Lung (tissue), 12 donors: ENCODE data around the gene DPF1. TPM values are rescaled to one million over a fixed set of nuclear protein-coding genes. Genes with fewer than 3 reads are reported as not detected.

ENCODE experiments used
- ATAC-seq: fragments of 200-7000 bp; cut with Tn5 transposase; one replicate; pipeline ENCODE4 v1.9.1; 2020; ENCODE audit warnings: moderate number of reproducible peaks; ENCODE audit not compliant: insufficient read depth, low FRiP score
- DNase-seq, 3 donors: peaks; one replicate each; pipeline ENCODE4 v3.0.0-alpha.2; 2013 to 2017
- H3K27ac ChIP-seq, 2 donors: one replicate each; pipeline ENCODE4 v1.5.1; 2013; ENCODE audit warnings: mild to moderate bottlenecking in 2 of 2, moderate library complexity in 2 of 2, control low read depth in 1 of 2, inconsistent platforms in 1 of 2, low read depth in 1 of 2, low read length in 1 of 2
- H3K27me3 ChIP-seq, 3 donors: one replicate each; pipeline ENCODE4 v1.5.1; 2013; ENCODE audit warnings: low read length in 2 of 3; ENCODE audit not compliant: control insufficient read depth in 3 of 3, insufficient read depth in 3 of 3
- H3K36me3 ChIP-seq, 4 donors: one replicate each; pipeline ENCODE4 v1.5.1; 2013; ENCODE audit warnings: low read length in 4 of 4, mild to moderate bottlenecking in 1 of 4, moderate library complexity in 1 of 4; ENCODE audit not compliant: control insufficient read depth in 4 of 4, insufficient read depth in 4 of 4
- H3K4me1 ChIP-seq, 5 donors: one replicate each; pipeline ENCODE4 v1.5.1; 2013; ENCODE audit warnings: low read length in 5 of 5, mild to moderate bottlenecking in 2 of 5, moderate library complexity in 1 of 5; ENCODE audit not compliant: control insufficient read depth in 5 of 5, insufficient read depth in 5 of 5
- H3K4me3 ChIP-seq: one replicate; pipeline ENCODE4 v1.5.1; 2013; ENCODE audit warnings: mild to moderate bottlenecking, control low read depth, moderate library complexity
- H3K9ac ChIP-seq, 2 donors: one replicate each; pipeline ENCODE4 v1.5.1; 2013; ENCODE audit warnings: low read length in 2 of 2, control low read depth in 1 of 2; ENCODE audit not compliant: insufficient read depth in 1 of 2
- H3K9me3 ChIP-seq, 4 donors: one replicate each; pipeline ENCODE4 v1.5.1; 2013; ENCODE audit warnings: low read length in 3 of 4, mild to moderate bottlenecking in 1 of 4, moderate library complexity in 1 of 4; ENCODE audit not compliant: control insufficient read depth in 4 of 4, insufficient read depth in 3 of 4
- WGBS, 2 donors: extraction: QIAGEN DNeasy Blood & Tissue Kit; methylation state at CpG; one replicate each; pipeline ENCODE4 v1.1.7; 2013; 5-methylcytosine and 5-hydroxymethylcytosine counted together
- polyA plus RNA-seq, 2 donors: library from polyadenylated mRNA; stranded (reverse); fragments of 200-250 nt; gene quantifications; one replicate each; pipeline ENCODE4 v1.2.1, GENCODE V29; 2013
- total RNA-seq, 2 donors: library from RNA; depleted of rRNA in 1 of 2; stranded (reverse); fragments of >200 nt in 1 of 2; gene quantifications; one replicate each; pipeline ENCODE4 v1.2.1, GENCODE V29; 2014 to 2021
- TF ChIP-seq, protein P1 (sequence below): IDR thresholded peaks from 2 replicates; pipeline ENCODE4 v1.5.1; 2012; ENCODE audit warnings: mild to moderate bottlenecking; ENCODE audit errors: control extremely low read depth, extremely low read depth
- donor health status: control.
- donor health status: control.
- donor health status: Bipolar disorder and iron deficiency.
- donor health status: healthy.
- donor health status: DM: yes; HTN: yes; CAD: no.

The DPF1 gene
- total and polyA plus RNA-seq, 4 donors = 1.3 to 1.7 (median 1.4) TPM; not detected in 1

DNA sequence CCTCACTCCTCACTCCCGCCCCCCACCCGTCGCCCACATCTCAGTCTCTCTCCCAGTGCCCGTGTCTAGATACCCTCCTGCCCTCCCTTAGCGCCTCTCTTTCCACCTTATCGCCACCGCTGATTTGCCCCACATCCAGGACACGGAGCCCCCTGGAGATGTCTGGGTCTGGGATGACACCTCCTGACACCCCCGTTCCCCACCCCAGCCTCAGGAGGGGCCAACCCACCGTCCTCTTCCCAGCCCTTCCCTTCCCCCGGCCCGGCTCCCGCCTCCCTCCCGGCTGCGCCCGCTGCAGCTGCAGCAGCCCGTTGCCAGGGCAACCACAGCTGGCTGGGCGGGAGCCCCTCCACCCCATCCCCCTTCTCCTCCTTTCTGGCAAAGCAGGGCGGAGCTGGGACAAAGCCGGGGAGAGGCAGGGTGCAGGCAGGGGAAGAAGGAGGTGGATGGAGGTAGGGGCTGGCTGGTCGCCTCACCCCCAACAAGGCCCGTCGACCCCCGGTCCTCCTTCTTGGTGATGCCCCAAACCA, 13.5 kb downstream of the DPF1 start:
- TF ChIP-seq, protein P1, sequence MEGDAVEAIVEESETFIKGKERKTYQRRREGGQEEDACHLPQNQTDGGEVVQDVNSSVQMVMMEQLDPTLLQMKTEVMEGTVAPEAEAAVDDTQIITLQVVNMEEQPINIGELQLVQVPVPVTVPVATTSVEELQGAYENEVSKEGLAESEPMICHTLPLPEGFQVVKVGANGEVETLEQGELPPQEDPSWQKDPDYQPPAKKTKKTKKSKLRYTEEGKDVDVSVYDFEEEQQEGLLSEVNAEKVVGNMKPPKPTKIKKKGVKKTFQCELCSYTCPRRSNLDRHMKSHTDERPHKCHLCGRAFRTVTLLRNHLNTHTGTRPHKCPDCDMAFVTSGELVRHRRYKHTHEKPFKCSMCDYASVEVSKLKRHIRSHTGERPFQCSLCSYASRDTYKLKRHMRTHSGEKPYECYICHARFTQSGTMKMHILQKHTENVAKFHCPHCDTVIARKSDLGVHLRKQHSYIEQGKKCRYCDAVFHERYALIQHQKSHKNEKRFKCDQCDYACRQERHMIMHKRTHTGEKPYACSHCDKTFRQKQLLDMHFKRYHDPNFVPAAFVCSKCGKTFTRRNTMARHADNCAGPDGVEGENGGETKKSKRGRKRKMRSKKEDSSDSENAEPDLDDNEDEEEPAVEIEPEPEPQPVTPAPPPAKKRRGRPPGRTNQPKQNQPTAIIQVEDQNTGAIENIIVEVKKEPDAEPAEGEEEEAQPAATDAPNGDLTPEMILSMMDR = no peak
- 2 to 4% methylated on average over 22 to 24 of the region's 24 CpGs for WGBS, 2 donors
- no peak overlapping the region for H3K9ac ChIP-seq
- ATAC-seq = no peak
- H3K36me3 ChIP-seq = peaks cover 0 to 17% (median 3%) of the 10 kb centered on the region in 4 donors
- no peak overlapping the region for H3K4me3 ChIP-seq
- DNase-seq = peak; percentile 94 to 97 (median 95)
- peaks cover 3 to 32% (median 9%) of the 10 kb centered on the region in 5 donors for H3K4me1 ChIP-seq
- H3K27me3 ChIP-seq = peaks cover 0 to 5% (median 0%) of the 10 kb centered on the region in 3 donors
- peak overlapping the region in 1 of 2 donors; percentile 20 for H3K27ac ChIP-seq
- peaks cover 0 to 9% (median 0%) of the 10 kb centered on the region in 4 donors for H3K9me3 ChIP-seq

DNA sequence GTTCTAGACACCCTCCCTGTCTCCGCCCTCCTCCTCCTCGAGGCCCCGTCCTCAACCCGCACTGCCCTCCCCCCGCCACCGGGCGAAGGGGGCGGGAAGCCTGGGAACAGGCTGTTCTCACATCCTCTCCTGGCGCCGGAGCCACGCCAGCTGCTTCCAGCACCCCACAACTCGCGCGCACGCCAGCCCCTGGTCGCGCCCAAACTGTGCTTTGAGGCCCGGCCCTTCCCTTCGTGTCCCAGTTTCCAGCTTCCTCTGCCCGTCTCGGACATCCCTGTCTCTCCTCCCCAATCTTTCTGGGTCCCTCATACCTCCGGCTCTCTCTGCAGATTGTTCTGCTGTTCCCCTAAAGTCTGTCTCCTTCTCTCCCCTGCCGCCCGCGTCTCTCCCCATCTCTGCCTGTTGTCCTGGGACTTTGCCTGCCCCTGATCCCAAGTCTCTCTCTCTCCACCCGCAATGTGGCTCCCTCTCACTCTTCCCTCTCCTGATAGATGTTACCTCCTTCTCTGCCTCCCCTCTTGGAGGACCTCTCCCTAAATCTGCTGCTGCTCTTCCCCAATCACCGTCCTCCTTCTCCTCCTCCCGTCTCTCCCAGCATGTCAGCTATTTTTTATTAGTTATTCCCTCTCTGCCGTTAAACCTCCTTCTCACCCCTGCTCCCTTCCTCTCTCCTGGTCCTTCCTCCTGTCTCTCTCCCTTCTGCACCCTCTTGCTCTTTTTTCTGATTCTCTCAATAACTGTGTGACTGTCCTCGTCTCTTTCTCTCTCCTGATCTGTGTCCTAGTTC, 14.2 kb downstream of the DPF1 start:
- peak; percentile 27 for ATAC-seq
- Histone ChIP-seq H3K9me3 (peaks cover 0 to 10% (median 0%) of the 10 kb centered on the region in 4 donors), H3K27ac (peak overlapping the region in 1 of 2 donors; percentile 9), H3K36me3 (peaks cover 0 to 19% (median 3%) of the 10 kb centered on the region in 4 donors), H3K27me3 (peaks cover 0 to 5% (median 0%) of the 10 kb centered on the region in 3 donors), H3K4me1 (peaks cover 3 to 32% (median 9%) of the 10 kb centered on the region in 5 donors), H3K4me3 (no peak overlapping the region), H3K9ac (peak overlapping the region in 1 of 2 donors; percentile 70)
- 5 to 6% methylated on average over 30 of the region's 30 CpGs for WGBS, 2 donors
- TF ChIP-seq, protein P1 = no peak
- peak; percentile 93 to 97 (median 95) for DNase-seq

DNA sequence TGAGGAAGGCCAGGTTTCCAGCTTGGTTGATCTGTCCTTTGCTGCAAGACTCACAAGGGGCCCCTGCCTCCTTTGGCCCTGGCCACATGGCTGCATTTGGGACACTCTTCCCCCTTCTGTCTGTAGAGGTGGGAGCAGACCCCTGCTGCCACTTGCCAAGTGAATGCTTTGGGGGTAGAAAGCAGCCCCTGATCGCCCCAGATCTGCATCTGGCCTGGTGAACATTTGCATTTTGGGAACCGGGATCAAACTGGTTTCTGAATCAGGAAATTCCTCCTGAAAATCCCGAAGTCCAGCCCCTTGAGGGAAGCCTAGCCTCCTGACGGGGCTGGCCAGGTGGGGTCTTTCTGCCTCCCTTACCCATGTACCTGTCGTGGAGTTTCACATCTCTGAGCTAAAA, 14.9 kb downstream of the DPF1 start:
- no peak for ATAC-seq
- Histone ChIP-seq H3K4me3 (no peak overlapping the region), H3K4me1 (peaks cover 3 to 32% (median 9%) of the 10 kb centered on the region in 5 donors), H3K9ac (peak overlapping the region in 1 of 2 donors; percentile 28), H3K27ac (no peak overlapping the region), H3K27me3 (peaks cover 0 to 5% (median 0%) of the 10 kb centered on the region in 3 donors), H3K36me3 (peaks cover 0 to 19% (median 5%) of the 10 kb centered on the region in 4 donors), H3K9me3 (peaks cover 0 to 10% (median 0%) of the 10 kb centered on the region in 4 donors)
- 34 to 45% methylated on average over 5 of the region's 5 CpGs for WGBS, 2 donors
- TF ChIP-seq, protein P1 = no peak
- no peak for DNase-seq
